GM12874 (cell line): ENCODE measurements around the gene FAM161B.

Source experiments
- CTCF ChIP-seq: IDR thresholded peaks from 2 replicates; pipeline ENCODE4 v1.5.1; 2011; ENCODE audit warnings: low read depth, mild to moderate bottlenecking, control low read depth, low read length, moderate library complexity; ENCODE audit not compliant: insufficient read depth

Gene FAM161B

DNA sequence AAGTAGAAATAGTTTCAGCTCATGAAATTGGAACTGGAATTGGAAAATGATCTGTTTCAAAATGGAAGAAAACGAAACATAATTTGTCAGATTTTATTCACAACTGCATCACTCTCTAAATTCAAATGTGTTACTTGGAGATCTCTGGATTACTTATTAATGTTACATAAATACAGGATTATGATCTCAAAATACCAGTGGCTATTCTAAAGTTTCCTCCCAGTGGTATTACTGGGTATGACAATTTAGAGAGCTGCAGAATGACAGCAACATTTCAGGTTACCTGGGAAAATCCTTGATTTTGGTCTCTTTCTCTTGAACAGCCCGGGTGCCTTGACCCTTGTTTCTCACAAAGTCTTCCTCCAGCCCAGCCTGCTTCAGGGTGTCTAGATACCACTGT, 14.2 kb downstream of the FAM161B start:
- peak; percentile 20; the same call in 1 of the 2 replicates for TF ChIP-seq CTCF

DNA sequence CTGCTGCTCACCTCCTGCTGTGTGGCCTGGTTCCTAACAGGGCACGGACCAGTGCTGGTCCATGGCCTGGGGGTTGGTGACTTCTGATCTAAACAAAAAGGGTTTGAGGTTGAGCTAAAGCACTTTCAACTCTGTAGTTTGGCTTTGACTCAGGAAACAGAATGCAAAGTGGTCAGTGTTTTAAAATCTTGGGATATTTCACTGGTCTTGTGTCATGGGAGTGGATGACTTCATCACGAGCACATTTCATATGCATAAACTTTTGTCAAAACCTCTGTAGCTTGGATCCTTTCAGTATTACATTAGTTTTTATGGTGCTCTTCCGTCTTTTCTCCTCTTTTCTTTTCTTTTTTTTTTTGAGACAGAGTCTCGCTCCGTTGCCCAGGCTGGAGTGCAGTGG, 25.6 kb downstream of the FAM161B start:
- no peak for TF ChIP-seq CTCF

DNA sequence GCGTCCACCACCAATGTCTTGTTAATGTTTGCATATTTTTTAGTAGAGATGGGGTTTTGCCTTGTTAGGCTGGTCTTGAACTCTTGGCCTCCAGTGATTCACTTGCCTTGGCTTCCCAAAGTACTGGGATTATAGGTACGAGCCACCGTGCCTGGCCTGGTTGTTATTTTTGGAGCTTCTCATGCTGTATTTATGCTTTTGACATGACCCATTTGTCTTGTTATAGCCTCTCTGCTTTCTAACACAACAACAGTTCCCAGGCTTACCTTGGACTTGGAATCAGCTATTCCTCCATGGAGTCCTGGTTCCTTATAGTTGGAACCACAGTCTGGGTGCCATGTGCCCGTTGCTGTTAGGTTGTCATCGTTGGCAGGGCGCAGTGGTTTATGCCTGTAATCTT, 33.6 kb downstream of the FAM161B start:
- no peak for TF ChIP-seq CTCF

- no peak for TF ChIP-seq CTCF
Observed at GRCh38 chr14:73913256-73913655, 36.6 kb downstream of the FAM161B start.

DNA sequence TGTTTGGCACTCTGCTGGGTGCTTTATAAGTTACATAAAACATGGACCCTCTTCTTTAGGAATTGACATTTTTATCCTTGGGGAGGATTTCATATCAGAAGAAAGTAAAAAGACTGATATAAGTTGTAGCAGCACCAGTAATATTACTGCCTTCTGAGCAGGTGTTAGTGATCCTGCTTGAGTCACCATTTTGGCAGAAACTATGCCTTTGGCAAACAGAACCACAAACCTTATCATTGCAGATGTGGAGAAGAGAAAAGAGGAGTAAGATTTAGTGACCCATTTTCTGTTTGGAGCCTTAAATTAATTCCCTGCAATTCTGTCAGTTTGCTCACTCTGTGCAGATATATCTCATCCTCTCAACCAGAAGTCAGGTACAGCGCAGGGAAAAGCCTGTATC, 40.2 kb downstream of the FAM161B start:
- no peak for TF ChIP-seq CTCF

DNA sequence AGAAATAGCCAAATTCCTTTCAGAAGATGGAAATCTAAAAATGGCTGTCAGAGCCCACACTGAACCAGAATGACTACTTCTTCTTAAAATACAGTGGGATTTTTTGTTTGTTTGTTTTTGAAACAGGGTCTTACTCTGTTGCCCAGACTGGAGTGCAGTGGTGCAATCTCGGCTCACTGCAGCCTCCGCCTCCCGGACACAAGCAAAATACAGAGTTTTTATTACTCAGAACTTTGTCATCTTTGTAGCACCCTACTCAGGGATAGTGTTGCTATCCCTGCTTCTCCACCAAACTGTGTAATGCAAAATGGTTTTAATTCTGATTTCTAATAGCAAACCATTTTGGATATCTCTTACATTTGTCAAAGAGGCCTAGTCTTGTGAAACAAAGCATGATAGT, 46.9 kb downstream of the FAM161B start:
- TF ChIP-seq CTCF = no peak

DNA sequence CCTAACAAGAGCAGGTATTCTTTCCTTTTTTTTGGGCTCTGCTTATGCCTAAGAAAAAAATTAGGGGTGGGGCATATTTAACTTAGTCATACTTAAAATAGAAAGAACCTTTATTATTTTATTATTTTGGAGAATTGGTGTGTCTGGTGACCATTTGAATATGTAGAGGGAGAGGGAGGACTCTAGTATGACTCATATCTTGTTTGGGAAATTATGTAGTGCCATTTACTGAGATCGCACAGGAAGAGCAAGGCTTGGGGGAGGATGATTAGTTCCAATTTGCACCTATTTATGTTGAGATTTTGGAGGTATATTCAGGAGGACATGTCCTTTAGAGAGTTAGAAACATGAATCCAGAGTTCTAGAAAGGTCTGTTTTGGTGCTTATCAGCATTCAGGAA, 53.4 kb downstream of the FAM161B start:
- TF ChIP-seq CTCF = no peak

- no peak for TF ChIP-seq CTCF
Observed at GRCh38 chr14:73895939-73896338, 54.0 kb downstream of the FAM161B start.
